ENCODE results near the gene PLEKHM3.
"Not testable (repeated sequence)": the region's sequence is repeated elsewhere in the genome, so short reads cannot be mapped to it uniquely, and the experiment has no call there.

Gene PLEKHM3

DNA sequence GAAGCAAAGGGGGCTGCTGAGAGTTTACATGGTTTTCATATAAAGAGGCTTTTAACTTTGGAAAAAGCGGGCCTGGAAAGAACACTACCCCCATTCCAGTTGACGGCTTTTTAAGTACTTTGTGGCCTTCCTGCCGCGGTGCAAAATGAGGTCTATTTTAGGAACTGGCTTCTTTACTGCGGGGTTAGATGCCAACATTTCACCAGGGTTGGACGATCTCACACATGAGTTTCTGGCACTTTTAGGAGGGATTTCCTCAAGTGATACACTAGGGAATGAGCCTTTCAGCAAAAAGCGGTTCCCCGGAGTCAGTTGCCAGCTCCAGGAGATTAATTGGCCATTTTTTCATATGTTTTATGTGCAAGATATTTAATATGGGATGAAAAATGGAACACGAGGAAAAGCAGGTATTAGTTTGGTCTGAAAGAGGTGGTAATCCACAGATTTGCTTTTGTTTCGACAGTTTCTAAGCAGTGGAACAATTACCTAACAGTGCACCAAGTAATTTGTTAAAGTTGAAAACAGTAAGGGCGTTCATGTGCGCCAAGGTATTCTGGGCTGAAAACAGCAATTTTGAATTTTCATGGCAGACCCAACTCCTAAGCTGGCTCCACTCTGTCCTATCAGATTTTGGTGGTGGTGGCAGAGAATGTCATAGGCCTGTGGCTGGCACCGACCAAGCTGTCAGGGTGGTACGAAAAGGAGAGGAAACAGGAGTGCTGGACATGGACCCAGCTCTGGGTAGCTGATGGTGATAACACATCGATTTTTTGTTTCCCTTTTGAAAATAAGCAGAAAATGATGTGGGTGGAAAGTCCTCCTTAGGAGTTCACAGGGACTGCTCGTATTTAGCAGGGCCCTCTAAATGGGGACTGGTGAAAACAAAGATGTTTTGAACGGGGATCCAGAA is 200.0 kb downstream of the PLEKHM3 start:
- DNase-seq (ENCODE audit: low read depth, low spot score) = no peak

- no peak for DNase-seq (ENCODE audit: low read depth, low spot score)
Measured at GRCh38 chr2:207823865-207824264, 201.5 kb downstream of the PLEKHM3 start.

- DNase-seq (ENCODE audit: low read depth, low spot score) = no peak
Measured at GRCh38 chr2:207819839-207820784, 205.2 kb downstream of the PLEKHM3 start.

DNA sequence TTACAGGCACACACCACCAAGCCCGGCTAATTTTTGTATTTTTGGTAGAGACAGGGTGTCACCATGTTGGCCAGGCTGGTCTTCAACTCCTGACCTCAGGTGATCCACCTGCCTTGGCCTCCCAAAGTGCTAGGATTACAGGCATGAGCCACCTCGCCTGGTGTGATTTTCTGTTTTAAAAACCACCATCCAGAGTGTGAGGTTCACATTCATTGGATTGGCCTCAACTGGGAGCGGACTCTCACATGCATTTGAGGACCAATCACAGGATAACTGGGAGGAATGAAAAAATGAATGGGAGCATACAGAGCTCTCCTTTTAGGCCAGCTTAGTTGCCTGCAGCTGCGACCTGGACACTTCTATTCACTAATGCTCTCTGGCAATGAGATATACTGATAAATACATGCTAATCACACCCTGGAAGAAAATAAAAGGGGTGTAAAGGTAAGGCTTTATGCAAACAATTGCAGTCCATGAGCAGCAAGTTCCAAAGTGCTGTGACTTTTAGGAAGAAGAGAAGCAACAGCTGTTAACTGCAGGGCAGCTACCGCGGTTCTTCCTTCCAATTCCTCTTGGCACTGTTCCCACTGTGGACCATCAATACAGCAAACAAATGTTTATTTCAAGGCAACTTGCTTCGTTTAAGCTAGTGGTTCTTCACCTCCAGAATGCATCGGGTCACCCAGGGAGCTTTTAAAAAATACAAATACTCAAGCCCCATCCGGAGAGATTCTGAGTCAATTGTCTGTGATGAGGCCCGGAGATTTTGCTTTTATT is 206.1 kb downstream of the PLEKHM3 start:
- DNase-seq (ENCODE audit: low read depth, low spot score) = no peak

- DNase-seq (ENCODE audit: low read depth, low spot score) = no peak
Measured at GRCh38 chr2:207816546-207816945, 208.8 kb downstream of the PLEKHM3 start.

- DNase-seq (ENCODE audit: low read depth, low spot score) = no peak
Measured at GRCh38 chr2:207815254-207815653, 210.1 kb downstream of the PLEKHM3 start.

- DNase-seq (ENCODE audit: low read depth, low spot score) = no peak
Measured at GRCh38 chr2:207813942-207814341, 211.4 kb downstream of the PLEKHM3 start.

- DNase-seq (ENCODE audit: low read depth, low spot score) = no peak
Measured at GRCh38 chr2:207813221-207813916, 212.0 kb downstream of the PLEKHM3 start.

GRCh38 chr2:207812726-207813080 is 212.6 kb downstream of the PLEKHM3 start:
- DNase-seq (ENCODE audit: low read depth, low spot score) = no peak

DNA sequence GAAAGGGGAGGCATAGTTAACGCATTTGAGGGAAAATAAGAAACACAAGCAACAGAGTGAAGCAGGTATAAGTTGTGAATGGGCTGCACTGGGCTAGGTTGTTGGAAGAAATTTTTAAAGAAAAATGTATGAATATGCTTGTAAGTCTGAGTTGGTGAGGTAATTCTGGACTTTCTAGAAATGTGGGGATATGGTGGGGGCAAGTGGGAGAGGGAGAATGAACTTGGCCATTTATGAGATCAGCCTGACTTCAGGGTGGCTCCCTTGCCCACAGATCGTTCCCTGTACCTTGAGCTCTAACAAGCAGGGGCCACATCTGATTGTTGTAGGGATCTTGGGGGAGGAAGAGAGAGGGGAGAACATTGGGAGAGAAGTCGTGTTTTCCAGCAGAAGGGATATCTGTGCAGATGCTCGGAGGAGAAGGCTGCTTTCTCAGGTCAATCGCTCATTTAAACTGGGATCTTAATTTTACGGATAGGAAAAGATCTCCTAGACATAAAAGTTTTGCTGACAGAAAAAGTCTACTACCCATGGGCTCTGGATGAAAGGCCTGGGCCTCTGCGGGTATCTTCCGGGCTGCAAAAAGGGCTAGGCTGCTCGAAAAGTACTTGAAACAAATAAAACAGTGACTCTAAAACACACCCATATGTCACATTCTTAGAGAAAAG is 213.1 kb downstream of the PLEKHM3 start:
- DNase-seq (ENCODE audit: low read depth, low spot score) = no peak

GRCh38 chr2:207811658-207812057 is 213.7 kb downstream of the PLEKHM3 start:
- not testable (repeated sequence) for DNase-seq (ENCODE audit: low read depth, low spot score)

- no peak for DNase-seq (ENCODE audit: low read depth, low spot score)
Measured at GRCh38 chr2:207810200-207810788, 215.0 kb downstream of the PLEKHM3 start.

DNA sequence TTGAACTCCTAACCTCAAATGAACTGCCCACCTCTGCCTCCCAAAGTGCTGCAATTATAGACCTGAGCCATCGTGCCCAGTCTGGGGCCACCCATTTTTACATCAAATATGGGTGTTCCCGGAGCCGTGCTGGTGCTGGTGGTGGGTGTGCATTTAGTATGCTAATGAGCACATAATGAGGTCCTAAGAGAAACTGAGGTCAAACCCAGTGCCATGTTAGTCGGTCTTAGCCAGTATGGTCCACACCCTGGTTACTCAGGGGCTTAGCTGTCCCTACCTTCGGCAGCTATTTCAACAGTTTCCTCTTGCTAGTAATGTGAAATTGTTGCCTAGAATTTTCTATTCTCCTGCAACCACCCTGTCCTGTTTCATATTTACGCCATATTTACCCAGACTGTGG is 217.2 kb downstream of the PLEKHM3 start:
- no peak for DNase-seq (ENCODE audit: low read depth, low spot score)

- no peak for DNase-seq (ENCODE audit: low read depth, low spot score)
Measured at GRCh38 chr2:207807516-207807915, 217.8 kb downstream of the PLEKHM3 start.

- no peak for DNase-seq (ENCODE audit: low read depth, low spot score)
Measured at GRCh38 chr2:207805566-207806226, 219.6 kb downstream of the PLEKHM3 start.

DNA sequence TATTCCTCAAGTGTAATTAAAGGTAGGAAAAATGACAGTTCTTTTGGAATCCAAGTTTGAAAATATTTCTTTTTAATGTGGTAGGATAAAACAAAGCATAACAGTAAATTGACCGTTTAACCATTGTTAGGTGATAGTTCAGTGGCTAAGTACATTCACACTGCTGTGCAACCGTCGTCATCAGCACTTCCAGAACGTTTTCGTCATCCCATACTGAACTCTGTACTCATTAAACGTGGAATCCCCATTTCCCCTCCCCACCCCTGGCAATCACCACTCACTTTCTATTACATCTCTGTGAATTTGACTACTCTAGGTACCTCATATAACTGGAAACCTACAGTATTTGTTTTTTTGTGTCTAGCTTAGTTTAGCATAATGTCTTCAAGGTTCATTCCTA is 222.7 kb downstream of the PLEKHM3 start:
- DNase-seq (ENCODE audit: low read depth, low spot score) = no peak

DNA sequence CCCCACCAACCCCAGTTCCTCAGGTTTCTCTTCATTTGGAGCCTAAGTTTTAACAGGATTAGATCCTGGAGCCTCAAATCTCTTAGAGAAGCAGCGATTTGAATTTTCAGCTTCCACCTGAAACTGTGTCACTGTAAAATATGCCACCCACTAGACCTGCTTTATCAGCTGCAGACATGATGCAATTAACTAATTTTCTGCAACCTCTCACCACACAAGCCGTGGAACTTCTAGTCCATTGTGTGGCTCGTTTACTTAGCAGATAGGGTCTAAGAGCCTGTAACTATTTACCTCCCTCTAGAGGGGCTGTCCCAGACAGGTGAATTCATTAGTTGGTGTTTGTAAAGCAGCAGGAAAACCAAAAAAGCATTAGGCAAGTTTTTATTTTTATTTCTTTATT is 224.1 kb downstream of the PLEKHM3 start:
- no peak for DNase-seq (ENCODE audit: low read depth, low spot score)

GRCh38 chr2:207796585-207797350 is 228.6 kb downstream of the PLEKHM3 start:
- no peak for DNase-seq (ENCODE audit: low read depth, low spot score)

DNA sequence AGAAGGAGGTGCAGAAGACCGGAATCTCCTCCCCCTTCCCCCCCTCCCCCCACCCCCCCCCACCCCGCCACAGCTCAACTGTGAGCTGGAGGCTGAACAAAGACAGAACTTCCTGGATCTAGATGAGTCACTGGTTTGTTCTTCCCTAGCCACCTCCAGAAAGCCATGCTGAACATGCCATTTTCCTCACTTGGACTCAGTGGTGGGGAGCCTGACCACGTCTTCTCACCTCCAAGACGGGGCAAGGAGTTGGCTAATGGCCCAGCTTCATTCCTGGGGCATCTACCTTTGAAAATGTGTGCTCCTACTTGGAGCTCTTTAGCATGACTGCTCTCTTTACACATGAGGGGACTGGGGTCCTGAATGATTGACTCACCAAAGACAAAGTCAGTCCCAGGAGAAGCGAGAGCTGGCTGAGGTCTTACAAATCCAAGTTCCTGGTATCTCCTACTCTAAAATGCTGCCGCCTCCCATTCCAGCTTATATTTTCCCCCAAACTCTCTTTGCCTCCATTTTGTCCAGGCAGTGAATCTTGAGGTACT is 233.0 kb downstream of the PLEKHM3 start:
- DNase-seq (ENCODE audit: low read depth, low spot score) = no peak

Data from iPS DF 19.7 (cell line).